GM21717 (cell line): ENCODE data around the gene MSI2.

Experiments used
- ATAC-seq: cut with Tn5 transposase; IDR thresholded peaks from one replicate; pipeline ENCODE4 v1.9.1; 2021; ENCODE audit warnings: mild to moderate bottlenecking, moderate library complexity; ENCODE audit not compliant: unreplicated experiment

MSI2 gene

DNA sequence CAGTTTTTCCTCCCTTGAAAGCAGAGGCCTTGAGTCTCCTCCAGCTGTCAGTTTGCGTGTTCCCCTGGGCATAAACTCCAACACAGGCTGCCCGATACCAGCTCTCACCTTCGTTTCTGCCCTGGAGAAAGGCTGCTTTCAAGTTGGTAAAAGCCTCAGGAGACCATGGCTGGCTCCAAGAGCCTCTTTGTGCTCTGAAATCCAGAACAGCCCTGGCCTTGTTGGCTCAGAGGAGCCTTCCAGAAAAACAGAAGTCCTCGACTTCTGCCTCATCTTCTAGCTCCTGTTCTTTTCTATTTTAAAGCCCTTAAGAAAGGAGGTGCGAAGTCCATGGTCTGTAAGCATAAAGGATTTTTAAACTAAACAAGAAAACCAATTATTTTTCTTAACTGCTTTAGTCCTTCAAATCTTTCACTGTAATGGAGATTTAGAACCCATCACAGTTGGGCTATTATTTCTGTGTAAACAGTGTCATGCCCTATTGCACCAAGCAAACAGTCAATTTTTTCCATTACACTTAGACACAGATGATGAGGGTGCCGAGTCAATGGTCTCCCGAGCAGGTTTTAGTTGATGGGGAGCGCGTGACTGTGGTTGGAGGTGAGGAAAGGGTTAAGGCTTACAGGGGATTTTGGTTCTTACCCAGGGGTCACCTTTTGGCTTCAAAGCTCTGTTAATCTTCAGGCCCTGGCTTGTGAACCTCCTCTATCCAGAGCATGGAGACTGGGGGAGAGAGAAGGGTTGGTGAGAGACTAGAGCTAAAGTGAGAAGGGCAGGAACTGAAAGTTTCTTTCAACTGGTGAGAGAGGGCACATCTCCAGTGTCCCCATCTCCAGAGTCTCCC lies 212.8 kb downstream of the MSI2 start:
- no peak for ATAC-seq

DNA sequence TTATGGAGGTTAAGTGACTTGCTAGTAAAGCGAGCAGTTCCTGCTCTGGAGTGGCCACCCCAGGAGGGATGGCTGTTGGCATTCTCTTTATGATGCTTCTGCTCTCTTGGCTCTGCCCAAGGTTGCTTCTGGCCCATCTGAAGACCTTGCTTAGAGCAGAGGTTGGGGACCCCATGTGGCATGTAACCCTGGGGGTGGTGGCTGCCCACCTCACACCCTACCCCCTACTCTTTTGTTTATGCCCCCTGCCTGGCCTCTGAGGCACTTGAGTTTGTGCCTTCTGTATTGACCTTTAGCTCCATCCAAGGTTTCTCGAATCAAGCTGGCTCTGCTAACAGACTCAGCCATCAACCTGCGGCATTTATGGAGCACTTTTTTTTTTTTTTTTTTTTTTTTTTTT lies 214.6 kb downstream of the MSI2 start:
- no peak for ATAC-seq

DNA sequence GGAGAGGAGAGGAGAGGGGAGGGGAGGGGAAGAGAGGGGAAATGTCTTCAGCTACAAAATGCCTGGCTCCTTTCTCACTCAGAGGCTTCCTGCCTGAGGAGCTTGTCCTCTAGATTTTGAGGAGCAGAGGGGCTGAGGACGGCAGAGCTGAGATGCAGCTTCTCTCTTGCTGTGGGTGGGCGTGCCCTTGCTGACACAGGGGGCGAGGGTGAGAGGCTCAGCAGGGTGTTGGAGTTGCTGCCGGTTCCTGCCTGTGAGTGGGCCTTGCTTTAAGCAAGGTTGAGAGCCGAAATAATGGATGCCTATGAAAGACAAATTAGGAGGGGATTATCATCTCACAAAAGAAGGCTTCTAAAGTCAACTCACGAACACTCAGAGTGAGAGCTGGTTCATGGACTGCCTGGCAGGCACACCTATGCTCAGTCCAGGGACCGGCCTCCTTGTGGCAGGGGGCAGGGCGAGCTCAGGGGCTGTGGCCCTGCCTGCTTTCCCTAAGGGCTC lies 215.6 kb downstream of the MSI2 start:
- ATAC-seq = no peak

DNA sequence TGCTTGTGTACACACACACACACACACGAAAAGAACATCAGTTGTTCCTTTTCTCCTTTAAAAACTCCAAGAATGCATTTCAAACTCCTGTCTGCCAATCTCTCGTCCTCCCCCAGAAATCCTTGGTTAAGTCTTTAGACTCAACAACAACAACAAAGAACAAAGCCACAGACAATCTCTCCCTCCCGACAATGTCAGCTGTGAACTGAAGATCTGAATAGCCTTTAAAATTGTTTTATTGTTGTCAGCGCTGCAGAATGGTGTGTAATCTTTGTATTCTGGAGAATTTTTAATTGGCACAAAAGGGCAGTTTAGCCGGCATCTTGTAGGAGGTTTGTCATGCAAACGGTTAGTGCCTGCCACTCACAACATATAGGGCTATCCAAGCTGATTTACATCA lies 219.5 kb downstream of the MSI2 start:
- ATAC-seq = no peak

DNA sequence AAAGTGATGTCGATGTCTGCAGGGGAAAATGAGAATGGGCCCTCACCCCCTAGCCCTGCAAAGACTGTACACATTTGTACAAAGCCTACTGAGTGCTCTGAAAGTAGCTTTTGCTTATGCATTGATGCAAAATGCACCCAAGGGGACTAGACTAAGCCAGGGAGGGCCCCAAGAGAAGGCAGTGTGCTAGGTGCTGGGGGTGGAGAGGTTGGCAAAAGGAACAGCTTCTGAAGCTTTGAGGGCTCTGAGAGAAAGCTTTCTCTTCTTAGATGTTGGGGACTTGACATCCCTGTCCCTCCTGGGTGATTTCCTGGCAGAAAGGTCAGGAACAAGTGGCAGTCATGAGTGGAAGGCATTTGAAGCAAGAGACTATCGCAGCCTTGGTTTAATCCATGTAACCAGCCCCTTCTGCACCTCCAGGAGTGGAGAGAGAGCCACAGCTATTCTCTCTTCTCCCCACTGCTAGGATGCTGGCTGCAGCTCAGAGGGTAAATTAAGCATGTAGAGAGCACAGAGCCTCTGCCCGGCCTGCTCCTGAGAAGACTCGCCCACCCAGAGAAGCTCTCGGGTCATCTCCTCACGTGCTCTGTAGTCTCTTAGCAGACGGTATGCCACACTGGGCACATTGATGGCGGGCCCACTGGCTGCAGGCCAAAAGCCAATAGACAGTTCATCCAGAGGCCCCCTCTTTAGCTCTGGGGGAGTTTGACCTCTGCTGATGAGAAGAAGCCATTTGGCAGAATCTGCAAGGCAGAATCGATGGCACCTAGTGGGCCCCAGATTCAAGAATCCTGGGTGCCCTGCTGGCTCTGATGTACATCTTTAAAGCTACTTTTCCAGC lies 221.4 kb downstream of the MSI2 start:
- no peak for ATAC-seq

DNA sequence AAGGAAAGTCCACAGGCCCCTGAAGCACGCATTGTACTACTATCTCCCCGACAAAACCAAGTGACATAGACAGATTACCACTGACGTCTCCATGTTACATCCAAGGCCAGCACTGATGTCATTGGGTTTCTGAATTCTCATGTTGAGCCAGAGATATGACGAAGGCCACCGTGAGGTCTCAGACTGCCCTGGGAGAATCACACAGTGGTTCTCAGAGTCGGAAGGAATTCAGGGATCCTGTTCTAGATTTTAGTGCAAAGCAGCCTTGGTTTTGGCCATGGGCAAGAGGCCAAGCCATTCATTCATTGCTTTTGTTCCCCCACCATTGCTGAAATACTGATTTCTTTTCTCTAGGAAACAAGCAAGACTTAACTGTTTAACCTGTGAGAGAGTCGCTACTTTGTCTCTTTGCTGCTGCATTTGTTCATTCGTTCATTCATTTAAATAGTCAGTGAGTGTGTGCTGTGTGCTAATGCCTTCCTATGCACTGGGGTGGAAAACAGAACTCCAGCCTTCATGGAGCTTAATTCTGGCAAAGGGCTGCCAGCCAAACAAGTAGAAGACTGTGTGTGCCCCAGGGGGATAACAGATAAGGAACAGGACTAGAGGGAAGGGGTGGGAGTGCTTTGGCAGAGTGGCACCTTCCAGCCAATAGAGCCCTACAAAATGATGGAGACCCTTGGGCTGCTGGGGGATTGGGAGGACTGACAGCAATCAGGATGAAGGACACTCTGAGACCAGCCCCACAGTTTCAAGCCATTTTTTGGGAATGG lies 222.3 kb downstream of the MSI2 start:
- no peak for ATAC-seq

DNA sequence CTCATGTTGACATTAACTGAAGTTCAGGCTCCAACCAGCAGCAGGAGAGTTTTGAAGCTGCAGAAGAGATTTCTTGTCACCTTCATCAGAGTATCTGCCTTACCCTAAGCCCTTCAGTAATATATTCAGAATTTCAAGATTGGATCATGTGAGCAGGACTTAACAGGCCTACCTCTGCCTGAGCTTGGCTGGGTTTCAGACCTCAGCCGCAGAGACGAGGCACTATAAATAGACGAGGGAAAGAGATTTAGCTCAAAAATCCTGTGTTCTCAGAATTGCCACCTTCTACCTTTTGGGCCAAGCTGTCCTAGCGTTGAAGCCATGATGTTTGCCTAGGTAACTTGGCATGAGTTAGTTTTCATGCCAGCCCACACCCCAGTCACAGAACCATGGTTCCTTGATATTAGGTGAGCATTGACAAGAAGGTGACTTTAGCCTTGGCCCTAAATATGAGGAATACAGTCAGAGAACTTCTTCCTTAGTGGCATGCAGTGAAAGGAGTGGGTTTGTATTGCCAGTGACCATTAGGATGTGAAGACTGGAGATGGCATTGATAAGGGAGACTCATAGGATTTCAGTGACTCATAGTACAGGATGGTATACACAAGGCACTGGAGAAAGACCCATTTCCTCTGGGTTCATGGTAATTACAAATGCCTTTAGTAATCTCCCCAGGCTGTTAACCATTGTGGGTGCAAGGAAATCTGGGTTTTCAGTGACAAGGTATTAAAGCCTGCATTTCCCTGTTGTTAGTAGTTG lies 224.3 kb downstream of the MSI2 start:
- ATAC-seq = no peak

DNA sequence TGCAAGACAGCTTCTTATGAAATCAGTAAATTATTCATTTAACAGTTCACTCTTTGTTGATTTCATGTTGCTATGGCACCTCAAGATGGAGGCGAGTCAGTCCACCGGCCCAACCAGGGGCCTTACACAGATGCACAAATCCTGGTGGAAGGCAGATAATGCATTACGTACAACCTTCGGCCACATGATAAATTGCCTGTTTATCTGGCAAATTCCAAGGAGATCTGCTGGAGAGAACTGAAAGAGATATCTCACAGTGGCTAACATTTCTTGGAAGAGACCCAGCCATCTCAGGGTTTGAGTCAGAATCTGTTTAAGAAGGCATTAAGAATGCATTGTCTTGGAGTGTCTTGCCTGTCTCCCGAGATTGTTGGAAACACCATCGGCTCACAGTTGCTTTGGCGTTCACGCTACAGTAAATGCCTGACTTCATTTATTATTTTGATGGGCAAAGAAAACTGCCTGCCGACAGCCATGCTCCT lies 225.6 kb downstream of the MSI2 start:
- no peak for ATAC-seq

DNA sequence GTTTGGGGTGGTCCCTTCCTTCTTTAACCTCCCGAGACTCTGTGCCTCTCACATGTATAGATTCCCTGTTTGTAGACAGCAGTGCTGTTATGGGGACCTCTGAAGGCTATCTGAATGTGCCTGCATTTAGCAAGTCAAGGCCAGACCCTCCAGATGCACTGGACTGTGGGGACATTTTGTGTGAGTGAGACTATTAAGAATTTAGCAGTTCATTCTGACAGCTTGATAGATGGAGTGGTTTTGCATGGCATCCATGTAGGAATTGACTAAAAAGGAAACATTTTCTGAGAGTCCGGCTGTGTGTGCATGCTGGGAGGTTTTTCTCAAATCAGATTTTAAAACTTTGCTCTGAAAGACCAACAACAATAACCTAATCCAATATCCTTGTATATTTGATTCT lies 226.3 kb downstream of the MSI2 start:
- no peak for ATAC-seq

DNA sequence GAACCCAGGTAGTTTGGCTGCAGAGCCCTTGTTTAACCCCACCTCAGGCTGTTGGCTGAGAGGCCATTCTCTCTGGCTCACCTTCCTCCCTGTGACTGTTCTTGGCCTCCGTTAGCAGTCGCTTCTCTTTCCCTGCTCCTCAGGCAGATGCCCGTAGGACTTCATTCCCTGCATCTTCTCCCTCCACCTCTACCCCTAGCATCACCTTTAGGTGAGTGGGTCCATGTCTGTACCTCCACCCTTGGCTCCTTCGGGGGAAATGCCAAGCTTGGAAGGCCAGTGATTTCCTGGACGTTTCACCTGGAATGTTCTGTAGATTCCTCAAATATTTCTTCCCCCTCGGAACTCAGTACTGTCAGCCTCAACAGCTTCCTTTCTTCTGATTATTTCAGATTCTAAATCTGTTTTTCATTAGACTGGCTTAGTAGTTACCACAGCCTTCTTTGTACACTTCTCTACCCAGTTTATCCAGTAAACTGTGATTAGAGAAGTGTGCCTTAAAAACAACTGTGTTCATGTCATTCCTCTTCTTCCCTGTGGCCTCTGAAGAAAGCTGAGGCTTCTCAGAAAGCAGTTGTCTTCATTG lies 227.9 kb downstream of the MSI2 start:
- ATAC-seq = no peak

DNA sequence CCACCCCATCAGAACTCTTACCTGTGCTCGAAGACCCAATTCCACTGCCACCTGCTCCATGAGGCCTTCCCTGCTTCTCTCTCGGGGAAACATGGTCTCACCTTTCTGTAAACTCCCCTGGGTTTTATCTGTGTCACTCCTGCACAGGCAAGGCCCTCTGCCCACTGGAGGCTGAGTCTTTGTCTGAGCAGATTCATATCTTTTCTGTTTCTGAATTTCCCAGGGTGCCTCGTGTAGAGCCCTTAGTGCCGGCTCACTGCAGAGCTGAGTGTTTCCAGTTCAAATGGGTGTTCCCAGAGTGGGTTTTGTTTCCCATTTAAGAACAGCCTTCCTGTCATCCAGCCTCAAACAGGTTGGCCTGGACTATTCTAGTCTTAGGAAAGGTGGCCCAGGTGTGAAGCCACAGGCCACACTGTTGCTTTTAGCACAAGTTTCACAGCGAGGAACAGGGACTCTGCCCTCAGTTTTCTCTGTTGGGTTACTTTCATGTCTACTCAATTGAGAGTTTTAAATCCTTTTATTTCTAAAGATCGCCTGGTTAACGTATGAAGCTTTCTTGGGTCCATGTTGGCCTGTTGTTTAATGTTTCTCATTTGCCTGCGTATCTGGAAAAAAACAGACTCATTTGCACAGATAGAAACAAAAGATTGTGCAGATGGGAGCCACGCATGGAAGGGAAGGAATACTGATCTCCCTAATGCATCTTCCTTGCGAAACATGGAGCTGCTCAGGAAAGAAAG lies 228.7 kb downstream of the MSI2 start:
- ATAC-seq = no peak

DNA sequence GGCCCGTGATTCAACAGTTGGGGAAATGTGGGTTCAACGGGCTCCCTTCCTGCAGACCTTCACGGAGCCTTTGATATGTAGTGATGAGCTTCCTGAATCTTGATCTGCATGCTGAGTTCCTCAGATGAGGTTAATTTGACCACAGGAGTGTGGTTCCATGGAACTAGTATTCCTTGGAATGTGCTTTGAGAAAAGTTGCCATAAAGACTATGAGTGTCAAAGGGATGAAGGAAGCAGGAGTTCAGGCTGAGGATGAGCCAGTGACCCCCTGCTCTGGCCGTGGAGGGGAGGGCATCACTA lies 229.2 kb downstream of the MSI2 start:
- no peak for ATAC-seq

DNA sequence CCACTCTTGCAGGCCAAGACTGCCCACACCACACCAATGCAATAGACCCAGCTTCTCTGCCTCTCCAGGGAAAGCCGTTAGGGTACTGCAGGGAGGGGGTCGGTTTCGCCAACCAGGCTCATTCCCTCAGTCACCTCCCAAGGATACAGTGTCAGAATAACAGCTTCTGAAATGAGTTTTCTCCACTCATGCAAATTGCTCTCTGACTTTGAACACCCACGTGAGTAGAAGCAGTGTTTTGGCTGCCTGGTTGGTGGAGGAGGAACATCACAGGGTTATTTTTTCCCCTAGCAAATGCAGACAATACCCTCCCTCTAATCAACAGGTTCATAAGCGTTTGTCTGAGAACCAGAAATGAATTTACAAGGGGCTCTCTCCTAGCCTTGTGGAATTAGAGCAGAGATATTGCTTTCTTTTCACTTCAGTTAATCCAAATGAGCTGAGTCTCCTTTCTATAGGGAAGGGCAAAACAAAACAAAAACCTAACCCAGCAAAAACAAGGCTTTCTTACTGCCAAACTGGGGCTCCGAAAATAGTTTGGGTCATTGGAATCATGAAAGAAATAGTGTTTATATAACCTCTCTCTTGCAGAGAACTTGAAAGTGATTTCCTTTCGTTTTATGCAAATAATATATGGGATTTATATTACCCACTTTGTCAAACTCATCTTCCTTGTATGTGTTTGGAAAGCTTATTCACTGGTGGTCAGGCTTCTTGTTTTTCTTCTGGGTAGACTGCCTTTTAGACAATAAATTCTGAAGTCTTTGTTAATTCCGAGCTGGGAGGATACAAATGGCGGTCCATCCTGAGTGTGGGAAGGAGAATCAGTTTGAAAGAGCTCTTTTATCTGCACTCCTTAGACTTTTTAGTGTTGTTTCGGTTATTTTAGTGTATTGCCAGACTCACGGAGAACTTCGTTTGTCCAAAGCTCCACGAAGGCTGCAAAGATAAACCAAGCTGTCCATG lies 229.9 kb downstream of the MSI2 start:
- ATAC-seq = no peak

DNA sequence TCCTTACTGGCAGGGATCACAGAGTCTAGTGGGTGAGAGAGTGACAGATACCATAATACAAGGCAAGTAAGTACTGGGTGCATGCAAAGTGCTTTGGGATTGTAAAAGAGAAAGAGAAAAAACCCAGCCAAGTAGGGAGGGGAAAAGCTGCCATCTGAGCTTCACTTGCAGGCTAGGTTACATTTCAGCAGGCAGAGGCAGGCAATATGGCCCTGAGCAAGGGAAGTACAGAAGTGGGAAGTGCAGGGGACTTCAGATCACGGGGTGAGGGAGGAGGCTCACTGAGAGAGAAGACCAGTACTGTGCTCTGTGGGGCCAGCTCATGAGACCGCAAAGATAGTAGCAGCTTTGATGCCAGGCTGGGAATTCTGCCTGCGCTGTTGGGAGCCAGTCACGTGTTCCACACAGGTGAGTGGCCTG lies 230.6 kb downstream of the MSI2 start:
- no peak for ATAC-seq

DNA sequence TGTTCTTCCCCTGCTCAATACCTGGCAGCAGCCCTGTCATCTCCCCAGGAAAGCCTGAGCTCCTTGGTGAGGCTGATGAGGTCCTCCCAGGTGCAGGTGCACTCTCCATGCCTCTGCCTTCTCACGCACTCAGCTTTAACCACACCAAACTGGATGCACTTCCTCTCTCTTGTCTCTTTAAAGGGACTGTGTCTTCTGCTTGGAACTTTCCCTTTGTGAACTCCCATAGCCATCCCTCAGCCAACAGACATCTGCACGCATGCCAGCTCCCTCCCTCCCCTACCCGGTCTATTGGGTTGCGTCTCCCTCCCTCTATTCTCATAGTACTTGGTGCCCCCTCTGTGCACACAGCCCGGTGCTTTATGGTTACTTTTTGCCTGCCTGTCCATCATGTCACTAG lies 231.2 kb downstream of the MSI2 start:
- no peak for ATAC-seq

DNA sequence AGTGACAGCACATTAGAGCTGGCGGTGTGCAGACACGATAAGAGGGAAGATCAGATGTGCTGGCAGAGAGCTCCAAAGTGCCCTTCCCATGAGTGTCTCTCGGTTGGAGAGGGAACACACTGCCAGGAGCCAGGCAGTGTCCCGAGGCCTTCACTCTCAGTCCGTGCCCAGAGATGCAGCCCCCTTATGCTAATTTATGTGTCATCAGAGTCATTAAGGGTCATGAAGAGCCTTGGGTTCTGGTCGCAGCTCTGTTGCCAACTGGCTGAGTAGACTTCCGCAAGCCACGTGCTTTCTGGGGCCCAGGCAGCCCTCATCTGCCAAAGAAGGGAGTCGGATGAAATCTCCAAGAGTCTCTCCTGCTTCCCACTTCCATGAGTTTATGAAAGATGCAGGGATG lies 232.5 kb downstream of the MSI2 start:
- no peak for ATAC-seq

DNA sequence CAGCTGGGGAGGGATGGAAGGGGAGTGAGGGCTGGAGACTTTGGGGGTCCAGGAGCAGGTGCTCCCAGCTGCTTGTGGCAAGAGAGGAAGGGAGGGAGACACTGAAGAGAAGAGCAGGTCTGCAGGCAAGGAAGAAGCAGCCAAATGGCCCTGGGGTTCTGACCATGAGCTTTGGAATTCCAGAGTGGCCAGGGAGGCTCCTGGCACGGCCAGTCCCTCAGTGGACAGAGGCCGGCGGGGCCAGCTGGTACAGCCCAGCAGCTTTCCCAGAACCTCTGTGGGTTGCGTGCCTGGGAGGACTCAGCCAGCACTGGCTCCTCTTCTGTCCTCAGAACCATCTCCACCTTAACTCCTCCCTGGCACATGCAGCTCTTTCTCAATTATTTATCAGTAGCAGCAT lies 233.0 kb downstream of the MSI2 start:
- no peak for ATAC-seq

DNA sequence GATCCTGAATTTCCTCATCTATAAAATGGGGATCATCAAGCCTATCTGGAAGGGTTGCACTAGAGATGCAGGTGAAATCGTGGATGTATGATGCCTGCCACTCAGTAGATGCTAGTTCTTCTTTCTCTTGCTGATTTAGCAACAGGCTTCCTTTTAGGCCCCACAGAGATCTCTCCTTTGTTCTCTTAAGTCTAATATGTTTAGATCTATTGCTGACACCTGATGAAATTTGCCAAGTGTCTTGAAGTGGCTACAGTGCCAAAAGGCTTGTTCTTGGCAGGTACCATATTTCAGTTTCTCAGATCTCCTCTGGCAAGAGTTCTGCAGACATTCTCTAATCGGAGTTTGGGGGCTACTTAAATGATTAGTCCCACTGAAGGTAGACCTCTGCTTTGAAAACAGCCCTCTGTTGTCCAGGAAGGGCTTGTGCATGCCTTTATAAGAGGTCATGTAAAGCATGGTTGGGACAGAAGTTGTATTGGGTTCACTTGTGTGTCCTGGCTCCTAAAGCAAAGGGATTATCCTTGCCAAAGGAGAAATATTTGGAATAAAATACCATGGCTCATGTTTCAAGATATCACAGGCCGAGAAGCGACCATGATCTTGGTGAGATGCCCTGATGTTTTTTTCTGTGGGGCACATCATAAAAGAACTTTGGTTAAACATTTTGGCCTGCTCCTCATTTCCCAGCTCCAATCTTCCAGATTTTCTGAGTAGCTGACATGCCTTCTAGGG lies 234.0 kb downstream of the MSI2 start:
- no peak for ATAC-seq
